BLaER1 (cell line): ENCODE measurements around the gene MLLT3.

ENCODE experiments used
- H3K27ac ChIP-seq: shearing (Covaris generic); formaldehyde crosslinking; 2 replicates; pipeline ENCODE4 v1.8.1; 2022
- H3K27me3 ChIP-seq: shearing (Covaris generic); formaldehyde crosslinking; 2 replicates; pipeline ENCODE4 v1.8.1; 2022
- H3K36me3 ChIP-seq: shearing (Covaris generic); formaldehyde crosslinking; 2 replicates; pipeline ENCODE4 v1.8.1; 2022
- H3K4me1 ChIP-seq: shearing (Covaris generic); formaldehyde crosslinking; 2 replicates; pipeline ENCODE4 v1.8.1; 2022
- H3K4me2 ChIP-seq: shearing (Covaris generic); formaldehyde crosslinking; 2 replicates; pipeline ENCODE4 v1.8.1; 2022
- H3K4me3 ChIP-seq: shearing (Covaris generic); formaldehyde crosslinking; 2 replicates; pipeline ENCODE4 v1.8.1; 2022
- H3K9ac ChIP-seq: shearing (Covaris generic); formaldehyde crosslinking; 2 replicates; pipeline ENCODE4 v1.8.1; 2022
- H3K9me3 ChIP-seq: shearing (Covaris generic); formaldehyde crosslinking; 2 replicates; pipeline ENCODE4 v1.8.1; 2022
- H4K20me1 ChIP-seq: shearing (Covaris generic); formaldehyde crosslinking; 2 replicates; pipeline ENCODE4 v1.8.1; 2022
- Cebpa-rat ChIP-seq: shearing (Covaris generic); IDR thresholded peaks from 2 replicates; pipeline ENCODE4 v1.8.1; 2022

Gene MLLT3

DNA sequence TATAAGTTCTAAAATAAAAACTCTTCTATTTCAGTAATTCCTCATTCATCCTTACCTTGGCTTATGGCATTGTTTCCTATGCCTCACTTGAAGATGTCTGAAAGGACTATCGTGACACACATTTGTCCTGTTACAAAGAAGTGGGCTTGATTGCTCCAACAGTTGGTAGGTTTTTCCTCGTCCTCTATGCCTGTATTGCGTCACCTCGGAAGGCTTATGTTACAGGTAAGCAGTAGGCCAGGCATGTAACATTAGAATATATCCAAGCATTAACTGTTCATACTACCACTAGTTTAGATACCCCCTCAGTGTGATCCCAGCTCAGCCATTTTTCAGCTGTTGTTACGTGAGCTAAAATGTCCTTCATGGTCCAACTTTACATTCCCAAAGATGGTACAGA, 116.7 kb downstream of the MLLT3 start:
- Histone ChIP-seq H3K9ac (no peak overlapping the region), H3K4me3 (no peak overlapping the region), H3K27me3 (no peaks in the 10 kb centered on the region), H3K27ac (no peak overlapping the region), H4K20me1 (no peaks in the 10 kb centered on the region), H3K9me3 (no peaks in the 10 kb centered on the region), H3K4me1 (no peaks in the 10 kb centered on the region), H3K4me2 (no peak overlapping the region), H3K36me3 (no peaks in the 10 kb centered on the region)
- TF ChIP-seq Cebpa-rat = no peak

DNA sequence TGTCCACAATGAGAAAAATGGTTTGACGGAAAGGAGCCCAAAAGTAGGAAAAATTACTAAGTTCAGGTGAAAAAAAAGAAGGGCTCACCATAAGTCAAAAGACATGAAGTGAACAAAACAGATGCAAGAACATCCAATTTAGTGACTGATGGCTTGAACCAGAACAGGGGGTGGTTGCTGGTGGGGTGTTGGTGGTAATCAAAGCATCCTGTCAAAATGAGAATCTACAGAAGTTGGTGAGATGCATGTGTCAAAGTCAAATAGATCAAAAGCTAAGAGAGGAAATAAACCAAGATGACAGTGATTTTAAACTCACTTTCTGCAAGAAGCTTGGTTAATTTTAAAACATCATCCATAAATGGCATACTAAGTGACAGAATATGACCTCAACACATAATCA, 117.4 kb downstream of the MLLT3 start:
- no peaks in the 10 kb centered on the region for H4K20me1 ChIP-seq
- H3K9me3 ChIP-seq = no peaks in the 10 kb centered on the region
- H3K27ac ChIP-seq = no peak overlapping the region
- no peak for TF ChIP-seq Cebpa-rat
- H3K9ac ChIP-seq = no peak overlapping the region
- no peaks in the 10 kb centered on the region for H3K36me3 ChIP-seq
- no peak overlapping the region for H3K4me3 ChIP-seq
- H3K4me2 ChIP-seq = no peak overlapping the region
- no peaks in the 10 kb centered on the region for H3K4me1 ChIP-seq
- no peaks in the 10 kb centered on the region for H3K27me3 ChIP-seq

DNA sequence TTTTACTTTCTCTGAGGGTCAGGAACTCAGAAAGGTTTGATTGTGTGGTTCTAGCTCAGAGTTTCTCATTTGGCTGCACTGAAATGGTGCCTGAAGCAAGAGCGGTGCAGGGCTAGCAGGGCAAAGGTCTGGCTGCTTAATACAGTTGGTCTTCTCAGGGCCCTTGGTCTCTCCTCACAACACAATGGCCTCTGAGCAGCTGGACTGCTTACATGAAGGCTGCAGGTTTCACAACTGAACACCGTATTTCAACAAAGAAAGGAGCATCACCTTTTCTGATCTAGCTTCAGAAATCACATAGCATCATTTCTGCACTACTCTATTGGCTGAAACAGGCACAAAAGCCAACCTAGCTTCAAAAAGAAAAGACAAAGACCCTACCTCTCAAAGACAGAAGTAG, 122.2 kb downstream of the MLLT3 start:
- no peaks in the 10 kb centered on the region for H3K4me1 ChIP-seq
- H3K9me3 ChIP-seq = no peaks in the 10 kb centered on the region
- no peak for TF ChIP-seq Cebpa-rat
- H4K20me1 ChIP-seq = no peaks in the 10 kb centered on the region
- no peaks in the 10 kb centered on the region for H3K36me3 ChIP-seq
- H3K4me3 ChIP-seq = no peak overlapping the region
- H3K27me3 ChIP-seq = no peaks in the 10 kb centered on the region
- H3K4me2 ChIP-seq = no peak overlapping the region
- no peak overlapping the region for H3K27ac ChIP-seq
- H3K9ac ChIP-seq = no peak overlapping the region

DNA sequence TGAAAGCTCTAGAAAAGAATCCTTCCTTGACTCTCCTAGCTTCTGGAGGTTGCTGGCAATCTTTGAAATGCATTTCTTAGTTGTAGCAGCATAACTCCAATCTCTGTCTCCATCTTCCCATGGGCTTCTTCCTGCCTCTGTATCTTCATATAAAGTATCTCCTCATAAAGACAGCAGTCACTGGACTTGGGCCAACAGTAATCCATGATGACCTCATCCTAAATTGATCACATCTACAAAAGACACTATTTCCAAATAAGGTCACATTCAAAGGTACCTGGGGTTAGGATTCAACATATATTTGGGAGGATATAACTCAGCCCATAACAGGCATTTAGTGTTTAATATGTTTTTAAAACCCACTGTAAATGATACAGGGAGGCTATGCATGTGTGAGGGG, 123.3 kb downstream of the MLLT3 start:
- TF ChIP-seq Cebpa-rat = no peak
- H3K9me3 ChIP-seq = no peaks in the 10 kb centered on the region
- H3K4me2 ChIP-seq = no peak overlapping the region
- no peaks in the 10 kb centered on the region for H3K4me1 ChIP-seq
- no peak overlapping the region for H3K27ac ChIP-seq
- no peaks in the 10 kb centered on the region for H4K20me1 ChIP-seq
- no peak overlapping the region for H3K9ac ChIP-seq
- H3K27me3 ChIP-seq = no peaks in the 10 kb centered on the region
- H3K36me3 ChIP-seq = no peaks in the 10 kb centered on the region
- no peak overlapping the region for H3K4me3 ChIP-seq

GRCh38 chr9:20496328-20496727, 126.0 kb downstream of the MLLT3 start:
- no peak overlapping the region for H3K27ac ChIP-seq
- H3K4me1 ChIP-seq = no peaks in the 10 kb centered on the region
- no peak for TF ChIP-seq Cebpa-rat
- no peaks in the 10 kb centered on the region for H3K36me3 ChIP-seq
- no peaks in the 10 kb centered on the region for H4K20me1 ChIP-seq
- no peak overlapping the region for H3K9ac ChIP-seq
- no peak overlapping the region for H3K4me2 ChIP-seq
- no peak overlapping the region for H3K4me3 ChIP-seq
- no peaks in the 10 kb centered on the region for H3K27me3 ChIP-seq
- H3K9me3 ChIP-seq = no peaks in the 10 kb centered on the region

DNA sequence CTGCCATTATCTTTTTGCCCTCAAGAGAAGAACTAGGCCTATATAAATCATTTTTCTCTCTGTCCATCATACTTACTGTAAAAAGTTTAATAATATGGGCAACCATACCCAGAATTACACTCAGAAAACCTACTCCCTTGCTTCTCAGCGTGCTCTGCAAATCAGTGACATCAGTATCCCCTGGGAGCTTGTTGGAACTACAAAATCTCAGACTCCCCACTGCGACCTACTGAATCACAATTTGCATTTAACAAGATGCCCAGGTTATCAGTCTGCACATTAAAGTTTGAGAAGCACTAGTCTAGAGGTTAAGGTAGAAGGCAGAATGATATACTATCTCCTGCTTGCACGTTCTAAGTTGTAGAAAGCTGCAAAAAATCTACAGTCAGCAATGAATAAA, 127.2 kb downstream of the MLLT3 start:
- Histone ChIP-seq H3K4me3 (no peak overlapping the region), H3K27me3 (no peaks in the 10 kb centered on the region), H4K20me1 (no peaks in the 10 kb centered on the region), H3K9me3 (no peaks in the 10 kb centered on the region), H3K9ac (no peak overlapping the region), H3K27ac (no peak overlapping the region), H3K4me1 (no peaks in the 10 kb centered on the region), H3K36me3 (no peaks in the 10 kb centered on the region), H3K4me2 (no peak overlapping the region)
- no peak for TF ChIP-seq Cebpa-rat

- Histone ChIP-seq H3K27ac (no peak overlapping the region), H3K9ac (no peak overlapping the region), H3K4me3 (no peak overlapping the region), H3K9me3 (no peaks in the 10 kb centered on the region), H3K4me1 (no peaks in the 10 kb centered on the region), H3K27me3 (no peaks in the 10 kb centered on the region), H4K20me1 (no peaks in the 10 kb centered on the region), H3K4me2 (no peak overlapping the region), H3K36me3 (no peaks in the 10 kb centered on the region)
- TF ChIP-seq Cebpa-rat = no peak
Measured at GRCh38 chr9:20494035-20494434, 128.3 kb downstream of the MLLT3 start.

- Histone ChIP-seq H3K4me3 (no peak overlapping the region), H3K4me2 (no peak overlapping the region), H4K20me1 (no peaks in the 10 kb centered on the region), H3K27me3 (no peaks in the 10 kb centered on the region), H3K36me3 (no peaks in the 10 kb centered on the region), H3K27ac (no peak overlapping the region), H3K4me1 (no peaks in the 10 kb centered on the region), H3K9ac (no peak overlapping the region), H3K9me3 (no peaks in the 10 kb centered on the region)
- TF ChIP-seq Cebpa-rat = no peak
Measured at GRCh38 chr9:20492772-20493171, 129.5 kb downstream of the MLLT3 start.

GRCh38 chr9:20491612-20492011, 130.7 kb downstream of the MLLT3 start:
- H3K4me2 ChIP-seq = no peak overlapping the region
- TF ChIP-seq Cebpa-rat = no peak
- no peaks in the 10 kb centered on the region for H3K4me1 ChIP-seq
- no peaks in the 10 kb centered on the region for H3K36me3 ChIP-seq
- no peaks in the 10 kb centered on the region for H4K20me1 ChIP-seq
- H3K9ac ChIP-seq = no peak overlapping the region
- H3K27me3 ChIP-seq = no peaks in the 10 kb centered on the region
- H3K4me3 ChIP-seq = no peak overlapping the region
- no peaks in the 10 kb centered on the region for H3K9me3 ChIP-seq
- H3K27ac ChIP-seq = no peak overlapping the region

- Histone ChIP-seq H3K27ac (no peak overlapping the region), H3K27me3 (no peaks in the 10 kb centered on the region), H4K20me1 (no peaks in the 10 kb centered on the region), H3K9ac (no peak overlapping the region), H3K4me2 (no peak overlapping the region), H3K36me3 (no peaks in the 10 kb centered on the region), H3K4me3 (no peak overlapping the region), H3K4me1 (no peaks in the 10 kb centered on the region), H3K9me3 (no peaks in the 10 kb centered on the region)
- no peak for TF ChIP-seq Cebpa-rat
Measured at GRCh38 chr9:20490246-20490834, 132.0 kb downstream of the MLLT3 start.

- no peak overlapping the region for H3K9ac ChIP-seq
- H3K4me3 ChIP-seq = no peak overlapping the region
Measured at GRCh38 chr9:20488691-20489090, 133.6 kb downstream of the MLLT3 start.

More at GRCh38 chr9:20488691-20489090, 133.6 kb downstream of the MLLT3 start:
- Histone ChIP-seq H3K4me2 (no peak overlapping the region), H3K9me3 (no peaks in the 10 kb centered on the region), H3K27me3 (no peaks in the 10 kb centered on the region), H4K20me1 (no peaks in the 10 kb centered on the region), H3K4me1 (no peaks in the 10 kb centered on the region), H3K27ac (no peak overlapping the region), H3K36me3 (no peaks in the 10 kb centered on the region)
- TF ChIP-seq Cebpa-rat = no peak
